NCI-H345 (cell line): ENCODE results near the gene PPP4R4.

Experiments used
- DNase-seq: peaks from one replicate; lab custom pipeline; 2025; lab: John Stamatoyannopoulos, UW

The PPP4R4 gene

DNA sequence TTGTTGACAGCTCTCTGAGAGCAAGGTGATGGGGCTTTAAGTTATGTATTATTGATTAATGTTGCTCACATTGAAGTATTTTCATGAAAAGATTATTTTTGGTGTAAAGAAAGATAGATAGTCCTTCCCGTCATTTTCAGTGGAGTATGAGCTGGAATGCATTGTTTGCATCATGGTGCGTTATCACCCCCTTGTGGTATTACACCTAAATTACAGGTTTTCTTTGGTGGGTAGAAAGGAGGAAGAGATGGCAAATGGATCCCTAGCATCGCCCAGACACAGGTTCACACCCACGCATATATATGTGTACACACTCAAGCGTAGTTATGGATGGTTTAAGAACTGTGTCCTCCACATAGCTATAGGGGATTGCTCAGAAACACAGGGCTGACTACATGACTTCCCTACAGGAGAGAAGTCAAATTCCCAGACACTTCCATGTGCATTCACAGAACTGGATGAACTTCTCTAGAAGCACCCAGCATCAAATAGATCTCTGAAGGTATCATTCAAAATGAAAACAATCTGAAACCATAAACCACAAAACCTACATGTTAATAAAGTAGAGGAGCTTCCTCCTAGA is 133.4 kb downstream of the PPP4R4 start:
- DNase-seq, result no peak

DNA sequence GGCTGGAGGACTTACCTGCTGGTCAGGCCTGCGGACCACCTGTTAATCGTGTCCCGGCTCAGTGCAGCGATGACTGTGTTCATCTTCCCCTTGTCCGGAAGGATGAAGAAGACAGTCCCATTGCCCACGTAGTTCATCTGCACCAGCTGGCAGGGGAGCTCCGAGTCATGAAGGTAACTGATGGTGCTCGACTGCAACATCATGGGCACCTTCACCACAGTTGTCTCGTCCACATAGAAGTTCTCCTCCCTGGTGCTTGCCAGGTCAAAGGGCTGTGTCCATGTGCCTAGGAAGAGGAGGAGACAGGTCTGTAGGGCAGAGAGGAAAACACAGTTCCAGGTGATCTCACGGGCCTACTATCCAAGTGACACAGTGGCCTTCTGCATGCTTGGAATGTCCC is 135.6 kb downstream of the PPP4R4 start:
- no peak for DNase-seq

DNA sequence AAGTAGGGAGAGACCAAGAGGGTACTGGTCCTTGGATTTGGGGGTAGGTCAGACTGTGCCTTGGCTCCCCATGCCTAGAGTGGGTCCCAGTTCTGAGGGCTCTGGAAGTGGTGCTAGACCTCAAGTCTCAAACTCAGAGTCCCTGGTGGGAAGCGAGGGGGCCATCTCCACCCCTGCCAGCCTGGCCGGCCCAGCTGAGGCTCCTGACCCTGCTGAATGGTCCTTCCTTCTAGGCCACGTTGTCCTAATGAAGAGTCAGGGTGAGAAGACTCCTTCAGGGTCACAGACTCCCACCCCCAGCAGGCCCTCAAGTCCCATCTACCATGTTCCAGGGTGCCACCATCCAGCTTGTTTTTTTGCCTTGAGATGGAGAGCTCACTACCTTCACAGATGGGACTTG is 136.1 kb downstream of the PPP4R4 start:
- no peak for DNase-seq

DNA sequence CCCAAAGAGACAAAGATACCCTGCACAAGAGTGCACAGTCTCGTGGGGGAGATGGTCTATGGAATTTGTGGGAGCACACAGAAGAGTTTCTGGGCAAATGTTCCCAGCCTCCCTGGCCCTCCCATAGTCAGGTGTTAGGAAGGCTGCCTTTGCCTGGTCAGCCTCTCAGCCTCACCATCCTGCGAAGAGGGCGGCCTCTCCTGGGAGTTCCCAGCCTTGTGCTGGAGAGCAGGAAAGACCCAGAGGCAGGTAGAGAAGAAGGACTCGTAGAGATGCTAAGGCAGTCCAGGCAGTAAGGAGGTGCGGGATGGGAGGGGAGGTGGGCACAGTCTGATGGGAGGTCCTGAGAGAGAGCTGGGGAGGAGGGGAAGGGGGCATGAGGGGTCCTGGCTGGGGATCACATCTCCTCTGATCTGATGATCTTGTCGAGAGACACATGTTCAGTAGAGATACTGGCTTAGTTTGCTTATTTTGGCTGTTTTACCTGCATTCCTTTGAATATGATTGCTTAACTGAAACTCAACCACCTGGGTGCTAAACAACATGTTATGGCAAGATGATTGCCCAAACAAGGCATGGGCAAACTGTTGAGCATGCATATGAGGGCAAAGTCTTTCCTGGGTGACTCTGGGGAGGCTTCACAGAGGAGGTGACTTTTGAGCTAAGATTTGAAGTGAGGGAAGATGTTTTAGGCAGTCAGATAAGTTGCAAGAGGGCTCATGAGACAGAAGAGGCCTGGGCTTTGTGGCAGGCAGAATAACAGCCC is 138.5 kb downstream of the PPP4R4 start:
- DNase-seq, result no peak

DNA sequence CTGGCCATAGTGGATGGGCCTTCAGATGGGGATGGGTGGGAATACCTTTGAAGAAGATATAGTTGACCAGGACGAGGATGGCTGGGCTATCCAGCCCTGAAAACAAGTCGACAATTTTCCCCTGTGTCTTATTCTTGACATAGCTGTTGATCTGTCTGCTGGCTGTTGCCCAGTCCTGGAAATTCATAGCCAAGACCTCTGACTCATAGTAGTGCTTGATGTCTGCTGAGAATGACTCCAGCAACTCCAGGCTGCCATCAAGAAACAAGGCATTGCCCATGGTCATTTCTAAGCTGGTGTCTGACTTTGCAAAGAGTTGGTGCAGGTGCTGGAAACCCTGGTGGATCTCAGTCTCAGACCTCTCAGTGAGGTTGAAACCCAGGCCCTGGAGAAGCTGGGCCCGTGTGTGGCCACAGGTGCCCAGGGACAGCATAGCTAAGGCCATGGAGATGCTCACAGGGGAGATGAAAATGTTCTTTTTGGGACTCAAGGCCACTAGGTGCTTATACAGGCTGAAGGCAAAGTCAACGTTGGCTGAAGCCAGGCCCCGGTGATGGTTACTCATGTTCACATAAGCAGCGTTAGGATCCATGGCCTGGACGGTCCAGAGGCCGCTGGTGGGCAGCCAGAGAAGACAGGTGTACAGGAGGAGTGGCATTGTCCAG is 140.0 kb downstream of the PPP4R4 start:
- DNase-seq, result no peak

DNA sequence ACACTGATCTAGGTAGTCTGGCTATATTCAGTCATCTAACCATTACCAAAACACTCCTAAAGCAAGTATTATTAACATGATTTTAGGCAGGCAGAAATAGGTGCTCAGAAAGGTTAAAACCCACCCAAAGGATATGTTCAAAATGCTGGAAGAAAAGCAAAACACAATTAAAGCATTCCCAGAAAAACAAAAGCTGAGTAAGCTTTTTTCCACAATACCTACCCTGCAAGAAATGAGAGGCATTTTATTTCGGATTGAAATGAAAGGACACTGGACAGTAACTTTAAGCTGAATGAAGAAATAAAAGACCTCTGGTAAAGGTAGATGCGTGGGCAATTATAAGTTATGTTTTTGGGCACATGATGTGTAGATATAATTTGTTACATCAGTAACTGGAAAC is 140.8 kb downstream of the PPP4R4 start:
- DNase-seq, result no peak

DNA sequence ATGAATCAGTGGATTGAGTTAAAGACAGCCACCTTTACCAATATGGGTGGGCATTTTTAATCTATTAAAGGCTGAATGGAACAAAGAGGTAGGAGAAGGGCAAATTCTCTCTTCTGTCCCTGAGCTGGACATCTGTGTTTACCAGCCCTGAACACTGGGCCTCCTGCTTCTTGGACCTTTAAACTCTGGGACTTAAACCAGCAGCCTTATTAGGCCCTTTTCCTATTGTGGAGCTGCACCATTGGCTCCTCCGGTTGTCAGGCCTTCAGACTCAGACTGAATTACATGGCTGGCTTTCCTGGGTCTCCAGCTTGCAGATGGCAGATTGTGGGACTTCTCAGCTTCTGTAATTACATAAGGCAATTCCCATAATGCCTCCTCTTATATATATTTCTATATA is 142.6 kb downstream of the PPP4R4 start:
- no peak for DNase-seq

DNA sequence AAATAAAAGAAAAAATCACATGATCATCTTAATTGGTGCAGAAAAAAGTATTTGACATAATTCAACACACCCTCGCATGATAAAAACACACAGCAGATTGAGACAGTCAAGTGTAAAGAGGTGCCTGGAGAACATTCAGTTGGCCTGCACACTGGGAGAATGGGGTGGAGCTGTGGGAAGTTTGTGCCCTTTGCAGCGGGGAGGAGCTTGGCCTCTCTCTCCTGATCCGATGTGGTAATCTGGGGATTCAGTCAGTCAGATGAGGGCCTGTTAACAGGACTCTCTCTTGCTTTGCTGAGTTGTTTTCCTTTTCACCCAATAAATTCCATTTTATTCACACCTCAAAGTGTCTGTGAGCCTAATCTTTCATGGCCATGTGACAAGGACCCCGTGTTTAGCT is 143.1 kb downstream of the PPP4R4 start:
- DNase-seq, result no peak

DNA sequence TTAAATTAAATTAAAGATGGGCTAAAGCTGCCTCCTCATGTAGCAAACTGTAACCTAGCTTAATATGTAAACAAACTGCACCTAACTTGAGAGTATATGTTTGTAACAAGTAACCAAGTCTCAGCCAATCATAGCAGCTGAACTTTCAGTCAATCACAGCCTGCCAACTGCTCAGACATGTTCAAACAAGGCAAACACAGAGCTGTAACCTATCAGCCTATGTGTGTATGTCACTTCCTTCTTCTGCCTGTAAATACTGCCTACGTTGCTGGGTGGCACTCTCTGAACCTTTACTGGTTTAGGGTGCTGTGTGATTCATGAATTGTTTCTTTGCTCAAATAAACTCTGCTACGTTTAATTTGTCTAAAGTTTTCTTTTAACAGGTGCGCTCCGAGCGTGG is 146.1 kb downstream of the PPP4R4 start:
- DNase-seq, result no peak

DNA sequence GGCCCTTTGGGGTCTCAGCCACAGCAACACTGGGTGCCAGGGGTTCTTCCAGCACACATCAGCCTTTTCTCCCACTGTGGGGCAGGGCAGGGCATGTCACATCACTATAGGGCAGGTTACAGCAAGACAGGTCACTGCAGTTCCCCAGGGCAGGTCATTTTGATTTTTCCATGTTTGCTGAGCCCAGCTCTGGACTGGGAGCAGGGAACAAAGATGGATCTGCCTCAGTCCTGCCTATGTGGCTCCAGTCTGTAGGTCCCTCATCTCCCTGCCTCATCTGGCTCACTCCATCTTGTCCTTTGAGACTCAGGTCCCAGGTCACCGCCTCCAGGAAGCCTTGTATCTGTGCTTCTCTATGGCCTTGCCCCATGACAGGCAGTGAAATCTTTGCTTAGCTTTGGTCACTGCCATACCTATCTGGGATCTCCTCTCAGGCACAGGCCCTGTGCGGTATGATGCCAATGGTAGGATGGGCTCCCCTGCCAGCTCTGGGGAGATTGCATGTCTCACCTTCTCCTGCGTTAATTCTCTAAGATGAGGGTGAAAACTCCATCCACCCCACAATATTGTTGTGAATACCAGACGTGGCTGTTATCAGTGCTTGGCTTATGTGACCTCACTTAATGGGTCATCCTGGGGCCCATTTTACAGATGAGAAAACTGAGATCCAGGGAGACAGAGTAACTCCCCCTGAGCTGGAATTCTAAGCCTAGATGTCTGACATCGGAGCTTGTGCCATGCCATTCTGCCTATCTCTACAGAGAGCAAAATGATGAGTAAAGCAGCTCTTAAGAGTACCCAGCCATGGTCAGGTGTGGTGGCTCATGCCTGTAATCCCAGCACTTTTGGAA is 147.5 kb downstream of the PPP4R4 start:
- DNase-seq, result no peak

DNA sequence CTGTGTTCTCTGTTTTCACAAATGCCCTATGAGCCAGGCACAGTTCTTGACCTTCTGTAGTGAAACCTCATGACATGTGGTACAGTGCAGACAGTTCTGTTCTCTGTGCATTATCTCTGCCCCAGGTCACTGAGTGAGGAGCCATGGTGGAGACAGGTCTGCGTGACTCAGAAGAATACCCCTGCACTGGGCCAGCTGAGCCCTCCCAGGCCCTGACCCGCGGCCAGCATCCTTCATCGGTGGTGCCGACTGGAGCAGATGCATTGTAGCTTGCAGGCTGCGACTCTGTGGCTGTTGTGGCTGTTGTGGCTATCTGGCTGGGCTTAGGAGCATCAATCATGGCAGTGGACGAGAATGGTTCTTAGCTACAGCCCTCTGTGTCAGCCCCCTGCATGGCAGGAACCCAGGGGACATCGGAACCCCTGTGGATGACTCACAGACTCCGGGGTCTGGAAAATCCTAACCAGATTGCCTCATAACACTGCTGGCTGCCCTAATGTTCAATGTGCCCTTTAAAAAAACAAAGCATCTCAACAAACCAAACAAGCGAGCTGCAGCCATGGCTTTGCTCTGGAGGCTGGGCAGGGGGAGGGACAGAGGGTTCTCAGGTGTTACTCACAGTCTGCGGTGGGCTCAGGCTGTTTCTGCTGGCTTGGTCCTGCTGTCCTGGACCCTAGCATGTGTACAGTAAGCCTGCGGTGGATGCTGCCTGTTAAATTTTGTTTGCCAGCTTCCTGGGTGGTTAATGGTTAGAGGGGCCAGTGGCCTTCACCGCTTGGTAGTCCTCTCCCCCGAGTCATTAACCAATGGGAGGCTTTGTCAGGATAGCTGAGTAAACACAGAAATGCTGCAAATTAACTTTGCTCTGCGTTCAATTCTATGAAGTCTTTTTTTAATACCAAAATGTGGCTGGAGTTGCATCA is 148.8 kb downstream of the PPP4R4 start, which contains the start of gene SERPINA6:
TSS of gene SERPINA6 (minus strand) at position 689 of the 923 bp plus-strand sequence. CDS start 8,688 bp downstream, outside the sequence.
- no peak for DNase-seq

DNA sequence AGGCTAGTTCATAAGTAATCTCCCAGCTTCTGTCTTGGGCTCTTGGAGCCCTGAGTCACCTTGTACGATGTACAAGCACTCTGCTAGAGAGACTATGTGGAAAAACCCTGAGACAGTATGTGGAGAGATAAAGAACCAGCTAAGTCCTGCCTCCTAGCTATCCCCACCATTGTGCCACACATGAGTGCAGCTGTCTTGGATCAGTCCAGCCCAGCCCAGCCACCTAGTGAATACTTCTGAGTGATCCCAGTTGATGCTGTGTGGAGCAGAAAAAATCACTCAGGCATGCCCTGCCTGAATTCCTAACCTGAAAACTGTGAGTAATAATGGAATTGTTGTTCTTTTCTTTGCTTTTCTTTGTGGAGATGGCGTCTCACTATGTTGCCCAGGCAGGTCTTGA is 154.1 kb downstream of the PPP4R4 start:
- DNase-seq, result no peak
